GM18951 (cell line): ENCODE results near the gene POLD3.

ENCODE experiments used
- POLR2A ChIP-seq: IDR thresholded peaks from 4 replicates; pipeline ENCODE4 v1.6.1; 2011; ENCODE audit warnings: mild to moderate bottlenecking; ENCODE audit not compliant: insufficient read length, insufficient read depth; ENCODE audit errors: extremely low read depth
- in situ Hi-C: fragments of 300-500 bp; cut with MboI; formaldehyde crosslinking; loops from one replicate; pipeline ENCODE4 v1.12.0; 2022; ENCODE audit warnings: low sequenced_read_pairs, mixed read lengths, inconsistent platforms; ENCODE audit not compliant: unreplicated experiment

Gene POLD3

GRCh38 chr11:74592441-74593362 lies at the start of gene POLD3:
Gene POLD3 (plus strand): TSS chr11:74592582. CDS start chr11:74592659, 77 bp downstream.
- peak; percentile 61 for TF ChIP-seq POLR2A
- in situ Hi-C loops, result no loop called here

GRCh38 chr11:74543991-74544390 lies 48.4 kb upstream of the POLD3 start:
- no peak for TF ChIP-seq POLR2A
- in situ Hi-C loops, result no loop called here

DNA sequence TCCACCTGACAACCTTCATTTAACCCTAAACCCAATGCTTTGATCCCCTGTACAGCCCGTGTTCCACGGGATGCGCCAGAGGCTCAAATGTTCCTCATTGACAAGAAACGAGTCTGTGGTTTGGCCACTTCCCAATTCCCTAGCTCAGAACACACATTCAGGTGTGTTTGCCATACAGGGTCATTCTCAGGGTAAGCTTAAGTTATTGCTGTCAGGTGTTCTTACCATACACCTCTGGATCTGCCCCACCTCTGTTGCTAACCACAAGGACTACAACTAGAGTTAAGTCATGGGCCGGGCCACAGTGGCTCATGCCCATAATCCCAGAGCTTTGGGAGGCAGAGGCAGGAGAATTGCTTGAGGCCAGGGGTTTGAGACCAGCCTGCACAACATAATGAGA lies 45.6 kb upstream of the POLD3 start:
- in situ Hi-C loops, result no loop called here
- TF ChIP-seq POLR2A, result no peak

DNA sequence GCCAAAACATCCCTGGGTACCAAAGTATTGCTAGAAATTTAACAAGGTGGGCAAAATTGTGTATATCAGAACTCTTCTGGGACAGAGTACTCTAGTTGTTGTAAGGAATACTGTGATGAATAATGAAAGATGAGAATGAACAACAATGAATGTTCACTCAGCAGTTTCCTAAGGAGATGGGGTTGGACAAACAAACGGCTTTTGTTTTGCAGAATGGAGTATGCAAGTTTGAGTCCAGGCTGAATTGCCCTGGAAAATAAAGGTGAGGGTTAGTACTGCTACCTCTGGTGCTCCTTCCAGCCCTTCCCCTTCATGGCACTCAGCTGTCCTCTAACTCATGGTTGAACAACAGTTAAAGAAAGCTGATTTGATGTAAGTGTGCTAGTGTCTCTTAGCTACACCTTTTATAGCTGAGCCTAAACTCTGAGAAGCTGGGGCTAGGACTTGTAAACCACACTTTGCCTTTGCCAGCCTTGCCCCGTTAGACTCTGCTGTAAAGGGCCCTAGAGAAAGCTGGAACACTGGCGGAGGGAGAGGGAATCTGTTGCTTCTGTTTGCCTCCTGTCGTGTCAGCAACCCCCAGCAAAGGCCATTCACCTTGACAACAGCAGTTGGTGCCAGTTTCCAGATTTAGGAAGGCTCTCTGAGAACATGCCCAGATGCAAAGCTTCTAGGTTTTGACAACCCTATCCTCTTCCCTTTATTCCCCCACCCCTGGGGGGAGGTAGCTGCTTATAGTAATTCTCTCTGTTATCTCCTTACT lies 41.2 kb upstream of the POLD3 start:
- in situ Hi-C loops, result no loop called here
- TF ChIP-seq POLR2A, result no peak

DNA sequence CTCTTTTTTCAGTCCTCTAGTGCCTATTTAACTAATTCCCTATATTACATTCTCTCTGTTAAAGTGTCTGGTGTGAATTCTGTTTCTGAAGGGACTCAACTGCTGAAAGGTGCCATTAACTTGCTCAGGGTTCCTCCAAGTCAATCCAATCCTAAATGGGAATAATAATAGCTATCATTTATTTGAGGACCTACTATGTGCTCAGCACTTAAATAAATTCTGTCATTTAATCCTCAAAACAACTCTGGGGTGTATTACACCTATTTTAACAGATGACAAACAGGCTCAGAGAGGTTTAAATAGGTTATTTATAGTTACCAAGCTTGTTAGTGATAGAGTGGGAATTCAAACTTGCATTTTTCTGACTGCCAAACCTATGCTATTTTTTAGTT lies 40.6 kb upstream of the POLD3 start:
- in situ Hi-C loops, result no loop called here
- TF ChIP-seq POLR2A, result no peak

GRCh38 chr11:74557526-74557925 lies 34.9 kb upstream of the POLD3 start:
- in situ Hi-C loops, result no loop called here
- no peak for TF ChIP-seq POLR2A

- in situ Hi-C loops, result no loop called here
Measured at GRCh38 chr11:74559110-74559933, 33.1 kb upstream of the POLD3 start.

GRCh38 chr11:74559934-74560309 lies 32.5 kb upstream of the POLD3 start:
- TF ChIP-seq POLR2A, result no peak
- in situ Hi-C loops, result loop anchor here (10.0 kb wide), 1 partner anchor 105 kb away; no protein-coding TSS in a partner anchor

More at GRCh38 chr11:74559110-74559933, 33.1 kb upstream of the POLD3 start:
- no peak for TF ChIP-seq POLR2A

GRCh38 chr11:74566146-74566960 lies 26.0 kb upstream of the POLD3 start:
- no peak for TF ChIP-seq POLR2A
- in situ Hi-C loops, result loop anchor here (10.0 kb wide), 1 partner anchor 112 kb away; no protein-coding TSS in a partner anchor

GRCh38 chr11:74568028-74568427 lies 24.4 kb upstream of the POLD3 start:
- in situ Hi-C loops, result loop anchor here (10.0 kb wide), 1 partner anchor 113 kb away; no protein-coding TSS in a partner anchor

GRCh38 chr11:74570266-74571061 lies 21.9 kb upstream of the POLD3 start:
- in situ Hi-C loops, result no loop called here
- no peak for TF ChIP-seq POLR2A

More at GRCh38 chr11:74568028-74568427, 24.4 kb upstream of the POLD3 start:
- no peak for TF ChIP-seq POLR2A
